GM23338 (cell line): ENCODE data around the gene NOX5. TPM values are rescaled to one million over a fixed set of nuclear protein-coding genes. Genes with fewer than 3 reads are reported as not detected.

Experiments
- ATAC-seq: fragments of 200-7000 bp; cut with Tn5 transposase; 3 replicates; pipeline ENCODE4 v1.9.1; 2020
- DNase-seq: peaks from one replicate; pipeline ENCODE4 v3.0.0-alpha.2; 2015; ENCODE audit warnings: low spot score
- H2AFZ ChIP-seq: fragments of 200-600 bp; sonication (generic); 2 replicates; pipeline ENCODE4 v1.8.0; 2016; ENCODE audit warnings: antibody characterized with exemption, mild to moderate bottlenecking, moderate library complexity
- H3F3A ChIP-seq: fragments of 200-600 bp; sonication (generic); replicated peaks from 2 replicates; pipeline ENCODE4 v1.8.0; 2017; ENCODE audit warnings: antibody characterized with exemption, mixed run types, low read depth
- H3K27ac ChIP-seq: fragments of 200-600 bp; sonication (generic); 2 replicates; pipeline ENCODE4 v1.6.1; 2016; ENCODE audit warnings: low read depth
- H3K27me3 ChIP-seq: fragments of 200-600 bp; sonication (generic); 2 replicates; pipeline ENCODE4 v1.8.0; 2016; ENCODE audit warnings: mild to moderate bottlenecking, mixed run types, moderate library complexity; ENCODE audit not compliant: insufficient read depth
- H3K36me3 ChIP-seq: fragments of 200-600 bp; sonication (generic); 2 replicates; pipeline ENCODE4 v1.8.0; 2016; ENCODE audit warnings: mild to moderate bottlenecking; ENCODE audit not compliant: insufficient read depth
- H3K4me1 ChIP-seq: fragments of 200-600 bp; sonication (generic); 2 replicates; pipeline ENCODE4 v1.8.0; 2016; ENCODE audit warnings: mild to moderate bottlenecking, moderate library complexity; ENCODE audit not compliant: insufficient read depth
- H3K4me2 ChIP-seq: fragments of 200-600 bp; sonication (generic); 2 replicates; pipeline ENCODE4 v1.7.1; 2017; ENCODE audit warnings: mixed run types
- H3K4me3 ChIP-seq: fragments of 200-600 bp; sonication (generic); 2 replicates; pipeline ENCODE4 v1.6.1; 2016; ENCODE audit warnings: mixed run types
- H3K79me2 ChIP-seq: fragments of 200-600 bp; sonication (generic); replicated peaks from 2 replicates; pipeline ENCODE4 v1.8.0; 2017; ENCODE audit warnings: mild to moderate bottlenecking; ENCODE audit not compliant: insufficient read depth
- H3K9me2 ChIP-seq: fragments of 200-600 bp; sonication (generic); 2 replicates; pipeline ENCODE4 v1.8.0; 2017; ENCODE audit not compliant: insufficient read depth
- H4K20me1 ChIP-seq: fragments of 200-600 bp; sonication (generic); replicated peaks from 2 replicates; pipeline ENCODE4 v1.8.0; 2017; ENCODE audit warnings: mild to moderate bottlenecking; ENCODE audit not compliant: insufficient read depth
- H3K27ac Mint-ChIP-seq: 2 replicates; pipeline ENCODE4 v1.8.0; 2020; ENCODE audit warnings: inconsistent platforms, mild to moderate bottlenecking, moderate library complexity, mixed read lengths
- H3K27me3 Mint-ChIP-seq: 3 replicates; pipeline ENCODE4 v1.8.0; 2022; ENCODE audit warnings: low read depth, mild to moderate bottlenecking, moderate library complexity, mixed read lengths, inconsistent platforms; ENCODE audit not compliant: insufficient read depth, poor library complexity
- H3K36me3 Mint-ChIP-seq: 3 replicates; pipeline ENCODE4 v1.8.0; 2021; ENCODE audit warnings: low read depth, mild to moderate bottlenecking, inconsistent platforms, moderate library complexity, mixed read lengths
- H3K4me1 Mint-ChIP-seq: 3 replicates; pipeline ENCODE4 v1.8.0; 2020; ENCODE audit warnings: mild to moderate bottlenecking, inconsistent platforms, mixed read lengths
- H3K4me3 Mint-ChIP-seq: 3 replicates; pipeline ENCODE4 v1.8.0; 2021; ENCODE audit warnings: moderate library complexity, mild to moderate bottlenecking, inconsistent platforms, mixed read lengths
- H3K9me3 Mint-ChIP-seq: 3 replicates; pipeline ENCODE4 v1.8.0; 2020; ENCODE audit warnings: moderate library complexity, mild to moderate bottlenecking, inconsistent platforms, mixed read lengths
- CREB1 ChIP-seq: fragments of 250-450 bp; sonication (Bioruptor Pico); IDR thresholded peaks from 2 replicates; pipeline ENCODE4 v1.5.0; 2020; ENCODE audit warnings: low read depth, mild to moderate bottlenecking, moderate library complexity
- EZH2 ChIP-seq: fragments of 200-600 bp; sonication (generic); IDR thresholded peaks from one replicate; pipeline ENCODE4 v1.8.0; 2017; ENCODE audit warnings: antibody characterized with exemption, mild to moderate bottlenecking, low read depth; ENCODE audit not compliant: unreplicated experiment
- EZH2phosphoT487 ChIP-seq: fragments of 200-600 bp; sonication (generic); IDR thresholded peaks from one replicate; pipeline ENCODE4 v1.8.1; 2018; ENCODE audit warnings: antibody characterized with exemption; ENCODE audit not compliant: unreplicated experiment
- JUNB ChIP-seq: IDR thresholded peaks from one replicate; pipeline ENCODE4 v1.6.1; 2016; ENCODE audit warnings: antibody characterized with exemption; ENCODE audit not compliant: unreplicated experiment
- NANOG ChIP-seq: IDR thresholded peaks from 2 replicates; pipeline ENCODE4 v1.6.1; 2016; ENCODE audit warnings: antibody characterized with exemption, borderline replicate concordance
- POLR2AphosphoS5 ChIP-seq: IDR thresholded peaks from 2 replicates; pipeline ENCODE4 v1.6.1; 2016; ENCODE audit warnings: antibody characterized with exemption, low read depth
- STAT1 ChIP-seq: IDR thresholded peaks from one replicate; pipeline ENCODE4 v1.6.1; 2016; ENCODE audit warnings: antibody characterized with exemption; ENCODE audit not compliant: unreplicated experiment
- ZNF114 ChIP-seq: fragments of 250-450 bp; sonication (Bioruptor Pico); IDR thresholded peaks from 2 replicates; pipeline ENCODE4 v1.5.0; 2020; ENCODE audit warnings: mild to moderate bottlenecking, moderate library complexity
- ZNF331 ChIP-seq: fragments of 250-450 bp; sonication (Bioruptor Pico); IDR thresholded peaks from 2 replicates; pipeline ENCODE4 v1.5.0; 2020; ENCODE audit warnings: low read depth, mild to moderate bottlenecking, moderate library complexity
- polyA plus RNA-seq: library from polyadenylated mRNA; unstranded; fragments of >200 nt; fragmentation: Nextera tagmentation; extraction: Ambion mirVana; gene quantifications from 2 replicates; pipeline ENCODE4 v1.2.1, GENCODE V29; 2016
- total RNA-seq: library from RNA; depleted of rRNA; stranded (reverse); fragments of >200 nt; shearing (Covaris generic); gene quantifications from 2 replicates; pipeline ENCODE4 v1.2.3, GENCODE V29; 2014
- TF ChIP-seq, protein P1 (sequence below): fragments of 250-450 bp; sonication (Bioruptor Pico); IDR thresholded peaks from 2 replicates; pipeline ENCODE4 v1.5.0; 2020; ENCODE audit warnings: mild to moderate bottlenecking, moderate library complexity
- TF ChIP-seq, protein P2 (sequence below), 2 experiments: fragments of 200-600 bp in 1 of 2; sonication (generic) in 1 of 2; conservative IDR thresholded peaks; 2 replicates each; pipeline versions ENCODE4 v1.5.1 to v1.6.1; 2016 to 2017; ENCODE audit warnings: antibody characterized with exemption in 2 of 2, low read depth in 2 of 2, mild to moderate bottlenecking in 2 of 2, moderate library complexity in 1 of 2
- TF ChIP-seq, protein P3 (sequence below): IDR thresholded peaks from one replicate; pipeline ENCODE4 v1.6.1; 2018; ENCODE audit warnings: antibody characterized with exemption; ENCODE audit not compliant: unreplicated experiment
- TF ChIP-seq, protein P4 (sequence below): IDR thresholded peaks from 2 replicates; pipeline ENCODE4 v1.6.1; 2016; ENCODE audit warnings: antibody characterized with exemption

The NOX5 gene
- total and polyA plus RNA-seq, 2 experiments from 2014 or later, result 0.03 TPM; not detected in 1

DNA sequence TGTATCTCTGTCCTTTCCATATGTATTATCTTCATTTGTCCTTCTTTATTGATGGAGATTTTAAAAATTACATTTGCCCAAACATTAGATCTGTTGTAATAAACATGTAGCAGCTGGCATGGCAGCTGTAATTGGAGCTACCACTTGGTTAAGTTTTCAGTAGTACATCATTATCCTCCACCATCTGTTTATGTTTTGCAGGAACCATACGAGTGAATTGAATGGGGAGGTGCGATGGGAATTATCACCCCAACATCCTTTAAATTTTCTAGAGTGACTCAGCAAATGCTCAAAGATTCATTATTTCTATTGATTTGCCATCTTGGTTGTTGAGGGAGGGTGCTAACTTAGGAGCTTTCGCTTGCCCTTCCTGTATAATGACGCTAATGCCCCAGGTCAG, 32.6 kb upstream of the NOX5 start:
- H3K79me2 ChIP-seq, result no peaks in the 10 kb centered on the region
- H2AFZ ChIP-seq, result no peak overlapping the region
- no peaks in the 10 kb centered on the region for H3K27me3 Mint-ChIP-seq
- no peaks in the 10 kb centered on the region for H3K27me3 ChIP-seq
- no peaks in the 10 kb centered on the region for H3F3A ChIP-seq
- no peaks in the 10 kb centered on the region for H3K4me1 Mint-ChIP-seq
- peaks cover 7% of the 10 kb centered on the region; the same call in 2 of the 3 replicates for H3K36me3 Mint-ChIP-seq
- DNase-seq (no peak), ATAC-seq (no peak)
- no peak overlapping the region for H3K27ac ChIP-seq
- peaks cover 21% of the 10 kb centered on the region for H3K9me3 Mint-ChIP-seq
- H3K36me3 ChIP-seq, result peaks cover 11% of the 10 kb centered on the region
- no peak overlapping the region for H3K27ac Mint-ChIP-seq
- no peak overlapping the region for H3K4me3 ChIP-seq
- H3K4me3 Mint-ChIP-seq, result no peak overlapping the region
- no peaks in the 10 kb centered on the region for H3K9me2 ChIP-seq
- TF ChIP-seq, protein P1, sequence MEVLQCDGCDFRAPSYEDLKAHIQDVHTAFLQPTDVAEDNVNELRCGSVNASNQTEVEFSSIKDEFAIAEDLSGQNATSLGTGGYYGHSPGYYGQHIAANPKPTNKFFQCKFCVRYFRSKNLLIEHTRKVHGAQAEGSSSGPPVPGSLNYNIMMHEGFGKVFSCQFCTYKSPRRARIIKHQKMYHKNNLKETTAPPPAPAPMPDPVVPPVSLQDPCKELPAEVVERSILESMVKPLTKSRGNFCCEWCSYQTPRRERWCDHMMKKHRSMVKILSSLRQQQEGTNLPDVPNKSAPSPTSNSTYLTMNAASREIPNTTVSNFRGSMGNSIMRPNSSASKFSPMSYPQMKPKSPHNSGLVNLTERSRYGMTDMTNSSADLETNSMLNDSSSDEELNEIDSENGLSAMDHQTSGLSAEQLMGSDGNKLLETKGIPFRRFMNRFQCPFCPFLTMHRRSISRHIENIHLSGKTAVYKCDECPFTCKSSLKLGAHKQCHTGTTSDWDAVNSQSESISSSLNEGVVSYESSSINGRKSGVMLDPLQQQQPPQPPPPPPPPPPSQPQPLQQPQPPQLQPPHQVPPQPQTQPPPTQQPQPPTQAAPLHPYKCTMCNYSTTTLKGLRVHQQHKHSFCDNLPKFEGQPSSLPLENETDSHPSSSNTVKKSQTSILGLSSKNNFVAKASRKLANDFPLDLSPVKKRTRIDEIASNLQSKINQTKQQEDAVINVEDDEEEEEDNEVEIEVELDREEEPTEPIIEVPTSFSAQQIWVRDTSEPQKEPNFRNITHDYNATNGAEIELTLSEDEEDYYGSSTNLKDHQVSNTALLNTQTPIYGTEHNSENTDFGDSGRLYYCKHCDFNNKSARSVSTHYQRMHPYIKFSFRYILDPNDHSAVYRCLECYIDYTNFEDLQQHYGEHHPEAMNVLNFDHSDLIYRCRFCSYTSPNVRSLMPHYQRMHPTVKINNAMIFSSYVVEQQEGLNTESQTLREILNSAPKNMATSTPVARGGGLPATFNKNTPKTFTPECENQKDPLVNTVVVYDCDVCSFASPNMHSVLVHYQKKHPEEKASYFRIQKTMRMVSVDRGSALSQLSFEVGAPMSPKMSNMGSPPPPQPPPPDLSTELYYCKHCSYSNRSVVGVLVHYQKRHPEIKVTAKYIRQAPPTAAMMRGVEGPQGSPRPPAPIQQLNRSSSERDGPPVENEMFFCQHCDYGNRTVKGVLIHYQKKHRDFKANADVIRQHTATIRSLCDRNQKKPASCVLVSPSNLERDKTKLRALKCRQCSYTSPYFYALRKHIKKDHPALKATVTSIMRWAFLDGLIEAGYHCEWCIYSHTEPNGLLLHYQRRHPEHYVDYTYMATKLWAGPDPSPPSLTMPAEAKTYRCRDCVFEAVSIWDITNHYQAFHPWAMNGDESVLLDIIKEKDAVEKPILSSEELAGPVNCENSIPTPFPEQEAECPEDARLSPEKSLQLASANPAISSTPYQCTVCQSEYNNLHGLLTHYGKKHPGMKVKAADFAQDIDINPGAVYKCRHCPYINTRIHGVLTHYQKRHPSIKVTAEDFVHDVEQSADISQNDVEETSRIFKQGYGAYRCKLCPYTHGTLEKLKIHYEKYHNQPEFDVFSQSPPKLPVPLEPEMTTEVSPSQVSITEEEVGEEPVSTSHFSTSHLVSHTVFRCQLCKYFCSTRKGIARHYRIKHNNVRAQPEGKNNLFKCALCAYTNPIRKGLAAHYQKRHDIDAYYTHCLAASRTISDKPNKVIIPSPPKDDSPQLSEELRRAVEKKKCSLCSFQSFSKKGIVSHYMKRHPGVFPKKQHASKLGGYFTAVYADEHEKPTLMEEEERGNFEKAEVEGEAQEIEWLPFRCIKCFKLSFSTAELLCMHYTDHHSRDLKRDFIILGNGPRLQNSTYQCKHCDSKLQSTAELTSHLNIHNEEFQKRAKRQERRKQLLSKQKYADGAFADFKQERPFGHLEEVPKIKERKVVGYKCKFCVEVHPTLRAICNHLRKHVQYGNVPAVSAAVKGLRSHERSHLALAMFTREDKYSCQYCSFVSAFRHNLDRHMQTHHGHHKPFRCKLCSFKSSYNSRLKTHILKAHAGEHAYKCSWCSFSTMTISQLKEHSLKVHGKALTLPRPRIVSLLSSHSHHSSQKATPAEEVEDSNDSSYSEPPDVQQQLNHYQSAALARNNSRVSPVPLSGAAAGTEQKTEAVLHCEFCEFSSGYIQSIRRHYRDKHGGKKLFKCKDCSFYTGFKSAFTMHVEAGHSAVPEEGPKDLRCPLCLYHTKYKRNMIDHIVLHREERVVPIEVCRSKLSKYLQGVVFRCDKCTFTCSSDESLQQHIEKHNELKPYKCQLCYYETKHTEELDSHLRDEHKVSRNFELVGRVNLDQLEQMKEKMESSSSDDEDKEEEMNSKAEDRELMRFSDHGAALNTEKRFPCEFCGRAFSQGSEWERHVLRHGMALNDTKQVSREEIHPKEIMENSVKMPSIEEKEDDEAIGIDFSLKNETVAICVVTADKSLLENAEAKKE (CRISPR knock-in tag), result no peak
- TF ChIP-seq, protein P2, sequence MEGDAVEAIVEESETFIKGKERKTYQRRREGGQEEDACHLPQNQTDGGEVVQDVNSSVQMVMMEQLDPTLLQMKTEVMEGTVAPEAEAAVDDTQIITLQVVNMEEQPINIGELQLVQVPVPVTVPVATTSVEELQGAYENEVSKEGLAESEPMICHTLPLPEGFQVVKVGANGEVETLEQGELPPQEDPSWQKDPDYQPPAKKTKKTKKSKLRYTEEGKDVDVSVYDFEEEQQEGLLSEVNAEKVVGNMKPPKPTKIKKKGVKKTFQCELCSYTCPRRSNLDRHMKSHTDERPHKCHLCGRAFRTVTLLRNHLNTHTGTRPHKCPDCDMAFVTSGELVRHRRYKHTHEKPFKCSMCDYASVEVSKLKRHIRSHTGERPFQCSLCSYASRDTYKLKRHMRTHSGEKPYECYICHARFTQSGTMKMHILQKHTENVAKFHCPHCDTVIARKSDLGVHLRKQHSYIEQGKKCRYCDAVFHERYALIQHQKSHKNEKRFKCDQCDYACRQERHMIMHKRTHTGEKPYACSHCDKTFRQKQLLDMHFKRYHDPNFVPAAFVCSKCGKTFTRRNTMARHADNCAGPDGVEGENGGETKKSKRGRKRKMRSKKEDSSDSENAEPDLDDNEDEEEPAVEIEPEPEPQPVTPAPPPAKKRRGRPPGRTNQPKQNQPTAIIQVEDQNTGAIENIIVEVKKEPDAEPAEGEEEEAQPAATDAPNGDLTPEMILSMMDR (conservative IDR thresholded peaks at IDR 0.05; ENCODE audit: low read depth in 2 of 2), result no peak
- no peak for TF ChIP-seq NANOG
- TF ChIP-seq POLR2AphosphoS5, result no peak
- TF ChIP-seq EZH2, result no peak
- TF ChIP-seq JUNB, result no peak
- no peak for TF ChIP-seq EZH2phosphoT487
- no peak for TF ChIP-seq ZNF331 (CRISPR knock-in tag)
- no peak for TF ChIP-seq CREB1 (CRISPR knock-in tag)
- TF ChIP-seq, protein P3, sequence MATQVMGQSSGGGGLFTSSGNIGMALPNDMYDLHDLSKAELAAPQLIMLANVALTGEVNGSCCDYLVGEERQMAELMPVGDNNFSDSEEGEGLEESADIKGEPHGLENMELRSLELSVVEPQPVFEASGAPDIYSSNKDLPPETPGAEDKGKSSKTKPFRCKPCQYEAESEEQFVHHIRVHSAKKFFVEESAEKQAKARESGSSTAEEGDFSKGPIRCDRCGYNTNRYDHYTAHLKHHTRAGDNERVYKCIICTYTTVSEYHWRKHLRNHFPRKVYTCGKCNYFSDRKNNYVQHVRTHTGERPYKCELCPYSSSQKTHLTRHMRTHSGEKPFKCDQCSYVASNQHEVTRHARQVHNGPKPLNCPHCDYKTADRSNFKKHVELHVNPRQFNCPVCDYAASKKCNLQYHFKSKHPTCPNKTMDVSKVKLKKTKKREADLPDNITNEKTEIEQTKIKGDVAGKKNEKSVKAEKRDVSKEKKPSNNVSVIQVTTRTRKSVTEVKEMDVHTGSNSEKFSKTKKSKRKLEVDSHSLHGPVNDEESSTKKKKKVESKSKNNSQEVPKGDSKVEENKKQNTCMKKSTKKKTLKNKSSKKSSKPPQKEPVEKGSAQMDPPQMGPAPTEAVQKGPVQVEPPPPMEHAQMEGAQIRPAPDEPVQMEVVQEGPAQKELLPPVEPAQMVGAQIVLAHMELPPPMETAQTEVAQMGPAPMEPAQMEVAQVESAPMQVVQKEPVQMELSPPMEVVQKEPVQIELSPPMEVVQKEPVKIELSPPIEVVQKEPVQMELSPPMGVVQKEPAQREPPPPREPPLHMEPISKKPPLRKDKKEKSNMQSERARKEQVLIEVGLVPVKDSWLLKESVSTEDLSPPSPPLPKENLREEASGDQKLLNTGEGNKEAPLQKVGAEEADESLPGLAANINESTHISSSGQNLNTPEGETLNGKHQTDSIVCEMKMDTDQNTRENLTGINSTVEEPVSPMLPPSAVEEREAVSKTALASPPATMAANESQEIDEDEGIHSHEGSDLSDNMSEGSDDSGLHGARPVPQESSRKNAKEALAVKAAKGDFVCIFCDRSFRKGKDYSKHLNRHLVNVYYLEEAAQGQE, result no peak
- TF ChIP-seq, protein P4, sequence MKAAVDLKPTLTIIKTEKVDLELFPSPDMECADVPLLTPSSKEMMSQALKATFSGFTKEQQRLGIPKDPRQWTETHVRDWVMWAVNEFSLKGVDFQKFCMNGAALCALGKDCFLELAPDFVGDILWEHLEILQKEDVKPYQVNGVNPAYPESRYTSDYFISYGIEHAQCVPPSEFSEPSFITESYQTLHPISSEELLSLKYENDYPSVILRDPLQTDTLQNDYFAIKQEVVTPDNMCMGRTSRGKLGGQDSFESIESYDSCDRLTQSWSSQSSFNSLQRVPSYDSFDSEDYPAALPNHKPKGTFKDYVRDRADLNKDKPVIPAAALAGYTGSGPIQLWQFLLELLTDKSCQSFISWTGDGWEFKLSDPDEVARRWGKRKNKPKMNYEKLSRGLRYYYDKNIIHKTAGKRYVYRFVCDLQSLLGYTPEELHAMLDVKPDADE, result no peak
- no peak for TF ChIP-seq ZNF114
- no peak for TF ChIP-seq STAT1
- no peak overlapping the region for H3K4me2 ChIP-seq
- no peaks in the 10 kb centered on the region for H4K20me1 ChIP-seq
- no peaks in the 10 kb centered on the region for H3K4me1 ChIP-seq
